NCI-H1930 (cell line): ENCODE results near the gene AMDHD2.
"Not testable (repeated sequence)": the region's sequence is repeated elsewhere in the genome, so short reads cannot be mapped to it uniquely, and the experiment has no call there.

Experiments used
- DNase-seq, 2 experiments: peaks; one replicate each; lab custom pipeline; 2025; lab: John Stamatoyannopoulos, UW

The AMDHD2 gene

GRCh38 chr16:2518823-2519710 is 1.1 kb upstream of the AMDHD2 start:
- DNase-seq = no peak

GRCh38 chr16:2519711-2520080 is 475 bp upstream of the AMDHD2 start:
- DNase-seq = no peak

DNA sequence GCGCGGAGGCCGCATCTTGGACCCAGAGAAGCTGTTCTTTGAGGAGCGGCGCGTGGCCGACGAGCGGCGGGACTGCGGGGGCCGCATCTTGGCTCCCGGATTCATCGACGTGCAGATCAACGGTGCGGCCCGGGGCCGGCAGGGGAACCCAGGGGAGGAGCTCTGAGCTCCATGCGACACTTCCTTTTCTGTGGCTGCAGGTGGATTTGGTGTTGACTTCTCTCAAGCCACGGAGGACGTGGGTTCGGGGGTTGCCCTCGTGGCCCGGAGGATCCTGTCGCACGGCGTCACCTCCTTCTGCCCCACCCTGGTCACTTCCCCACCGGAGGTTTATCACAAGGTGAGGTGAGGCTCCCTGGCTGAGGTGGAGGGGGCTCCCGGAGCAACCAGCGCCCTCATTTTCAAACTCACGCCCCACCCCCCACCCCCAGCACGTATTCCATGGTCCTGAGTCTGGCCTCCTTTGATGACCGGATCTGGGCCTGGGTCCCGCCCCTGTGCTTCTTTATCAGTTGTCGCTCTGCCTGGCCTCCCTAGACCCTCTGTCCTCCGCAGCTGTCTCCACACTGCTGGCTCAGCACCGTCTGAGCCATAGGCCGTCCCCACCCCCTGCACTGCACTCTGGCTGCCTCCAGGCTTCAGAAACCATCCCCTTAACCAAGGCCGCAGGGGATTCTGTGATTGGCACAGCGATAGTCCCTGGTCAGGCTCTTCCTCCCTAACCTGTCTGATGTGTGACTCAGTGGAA is 787 bp downstream of the AMDHD2 start:
- DNase-seq = peak in 1 of 2 experiments; percentile 38

GRCh38 chr16:2523801-2524231 is 3.6 kb downstream of the AMDHD2 start:
- DNase-seq = no peak

GRCh38 chr16:2524339-2524938 is 4.3 kb downstream of the AMDHD2 start:
- no peak for DNase-seq

DNA sequence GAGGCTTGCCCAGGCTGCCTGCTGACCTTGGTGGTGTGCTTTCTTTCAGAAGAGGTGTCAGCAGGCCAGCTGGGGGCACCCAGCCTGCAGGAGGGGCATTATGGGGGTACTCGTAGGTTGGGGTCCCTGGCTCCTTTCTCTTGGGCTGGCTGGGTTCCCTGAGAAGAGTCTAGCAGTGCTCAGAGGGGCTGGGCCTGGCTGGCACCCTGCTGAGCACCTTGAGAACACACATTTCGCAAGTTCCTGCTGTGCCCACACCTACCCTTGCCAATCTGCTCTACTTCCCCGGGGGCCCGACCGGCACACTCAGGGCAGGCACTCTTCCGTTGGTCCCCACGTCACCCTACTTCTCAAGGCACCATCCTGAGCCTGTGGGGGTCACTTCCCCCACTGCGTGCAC is 6.0 kb downstream of the AMDHD2 start:
- DNase-seq = no peak

GRCh38 chr16:2527071-2527783 is 7.1 kb downstream of the AMDHD2 start:
- no peak for DNase-seq

- no peak for DNase-seq
Measured at GRCh38 chr16:2527784-2528100, 7.6 kb downstream of the AMDHD2 start.

DNA sequence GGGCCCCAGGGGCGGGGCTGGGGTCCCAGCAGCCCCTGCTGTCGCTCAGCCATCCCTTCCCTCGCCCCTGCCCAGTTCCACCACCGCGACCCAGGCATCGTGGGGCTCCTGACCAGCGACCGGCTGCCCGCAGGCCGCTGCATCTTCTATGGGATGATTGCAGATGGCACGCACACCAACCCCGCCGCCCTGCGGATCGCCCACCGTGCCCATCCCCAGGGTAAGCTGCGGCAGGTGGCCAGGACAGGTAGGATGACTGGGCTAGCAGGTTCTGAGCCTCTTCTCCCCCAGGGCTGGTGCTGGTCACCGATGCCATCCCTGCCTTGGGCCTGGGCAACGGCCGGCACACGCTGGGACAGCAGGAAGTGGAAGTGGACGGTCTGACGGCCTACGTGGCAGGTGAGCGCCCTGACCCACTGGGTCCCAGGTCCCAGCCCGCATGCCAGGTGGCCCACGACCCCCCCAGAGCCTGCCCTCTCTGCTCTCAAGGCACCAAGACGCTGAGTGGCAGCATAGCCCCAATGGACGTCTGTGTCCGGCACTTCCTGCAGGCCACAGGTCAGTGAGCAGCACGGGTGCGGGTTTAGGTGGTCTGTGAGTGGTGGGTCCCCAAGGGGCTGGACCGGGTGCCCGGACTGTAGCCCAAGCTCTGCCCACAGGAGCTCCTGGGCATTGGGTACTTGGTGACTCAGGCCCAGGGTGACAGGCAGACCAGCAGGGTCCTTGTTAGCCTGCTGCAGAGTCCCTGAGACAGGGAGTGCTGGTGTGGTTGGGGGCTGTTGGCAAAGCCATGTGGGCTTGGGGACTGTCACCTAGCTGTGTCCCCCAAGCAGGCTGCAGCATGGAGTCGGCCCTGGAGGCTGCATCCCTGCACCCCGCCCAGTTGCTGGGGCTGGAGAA is 8.2 kb downstream of the AMDHD2 start:
- DNase-seq = no peak

GRCh38 chr16:2529061-2529931 is 9.1 kb downstream of the AMDHD2 start:
- DNase-seq = no peak

DNA sequence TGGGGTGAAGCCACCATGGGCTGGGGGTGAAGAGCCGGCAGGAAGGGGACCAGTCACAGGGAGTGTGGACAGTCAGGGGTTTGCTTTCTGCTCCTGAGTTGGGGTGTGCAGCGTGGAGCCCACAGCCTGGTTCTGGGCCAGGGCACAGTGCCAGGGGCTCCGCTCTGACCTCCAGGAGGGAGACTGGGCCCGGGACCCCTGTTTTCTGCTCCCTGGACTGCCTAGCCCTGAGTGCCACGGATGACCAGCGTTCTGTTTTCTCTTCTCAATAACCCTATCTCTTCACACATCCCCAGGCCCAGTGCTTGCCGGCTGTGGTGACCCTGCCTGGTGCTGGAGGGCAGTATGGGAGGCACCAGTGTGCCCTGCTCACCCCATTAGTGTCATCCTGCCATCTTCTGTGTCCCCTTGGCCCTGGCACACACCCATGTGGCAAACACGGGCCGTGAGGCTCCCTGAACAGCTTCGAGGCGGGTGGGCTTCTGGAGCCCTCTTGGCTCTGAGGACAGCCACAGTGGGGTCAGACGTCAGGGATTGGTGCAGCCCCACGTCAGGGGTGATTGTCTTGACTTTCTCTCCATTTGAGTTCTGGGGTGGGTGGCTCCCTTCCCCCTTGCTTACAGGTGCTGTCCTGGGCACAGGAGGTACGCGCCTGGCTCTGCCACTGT is 9.9 kb downstream of the AMDHD2 start:
- no peak for DNase-seq

DNA sequence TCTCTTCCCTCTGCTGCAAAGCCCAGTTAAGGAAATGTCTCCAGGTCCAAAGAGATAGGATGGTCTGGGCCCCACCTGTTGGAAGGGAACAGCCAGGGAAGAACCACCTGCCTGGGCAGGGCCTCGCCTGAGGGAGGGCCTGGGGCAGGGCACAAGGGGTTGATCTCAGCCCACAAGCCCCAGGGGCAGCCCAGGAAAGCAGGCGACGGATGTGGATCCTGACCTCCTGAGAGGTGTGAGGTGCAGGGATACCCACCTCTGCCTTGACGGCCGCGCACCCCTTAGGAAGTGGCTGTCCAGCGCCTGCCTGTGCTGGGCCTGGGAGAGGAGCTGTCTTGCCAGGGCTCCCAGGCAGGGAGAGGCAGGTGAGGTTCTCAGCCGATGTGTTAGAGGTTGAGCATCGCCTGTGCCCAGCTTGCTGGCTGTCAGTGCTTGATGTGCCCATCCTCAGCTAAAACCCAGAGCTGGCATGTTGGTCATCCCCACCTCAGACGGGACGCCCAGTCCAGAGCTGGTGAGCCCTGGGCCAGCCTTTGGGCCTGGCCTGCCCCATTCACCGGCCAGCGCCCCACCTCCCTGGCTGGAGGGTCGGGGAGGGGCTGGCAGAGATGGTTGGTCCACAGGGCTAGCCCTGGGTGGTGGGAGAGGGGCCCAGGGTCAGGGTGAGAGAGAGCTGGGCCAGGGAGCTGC is 10.6 kb downstream of the AMDHD2 start:
- DNase-seq = no peak

- no peak for DNase-seq
Measured at GRCh38 chr16:2531371-2531695, 11.2 kb downstream of the AMDHD2 start, which contains the start of gene CEMP1. Gene CEMP1 (minus strand): TSS chr16:2531408. CDS start chr16:2531073, 335 bp downstream.

DNA sequence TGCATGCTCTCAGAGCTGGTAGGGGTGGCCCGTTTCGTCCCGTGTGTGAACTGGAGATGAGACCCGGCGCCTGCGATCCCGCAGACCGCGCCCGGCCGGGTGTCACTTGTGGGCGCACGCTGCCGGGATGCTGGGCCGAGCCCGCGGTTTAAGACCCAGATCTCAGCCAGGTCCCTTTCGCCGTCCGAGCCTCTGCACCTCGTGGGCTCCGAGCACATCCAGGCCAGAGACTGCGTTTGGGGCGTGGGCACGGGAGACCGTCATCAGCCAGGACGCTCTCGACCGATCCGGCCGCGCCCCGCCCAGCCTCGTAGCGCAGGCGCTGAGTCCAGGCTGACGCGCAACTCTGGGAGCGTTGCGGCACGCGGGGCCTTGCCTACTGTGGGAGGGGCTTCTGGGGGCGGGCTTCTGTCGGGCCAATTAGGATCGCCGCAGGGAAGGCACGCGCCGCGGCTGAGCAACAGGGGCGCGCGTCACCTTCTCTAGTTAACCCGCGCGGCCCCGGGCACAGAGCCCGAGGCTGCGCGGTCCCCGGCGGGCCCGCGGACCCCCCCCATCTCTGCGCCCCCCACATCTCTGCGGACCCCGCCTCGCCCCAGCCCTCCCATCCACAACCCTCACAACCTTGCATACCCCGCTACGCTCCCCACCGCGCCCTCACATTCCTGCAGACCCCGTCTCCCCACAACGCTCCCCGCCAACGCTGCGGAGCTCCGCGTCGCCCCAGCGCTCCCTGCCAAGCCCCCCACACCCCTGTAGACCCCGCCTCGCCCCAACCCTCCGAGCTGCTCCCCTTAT is 11.7 kb downstream of the AMDHD2 start:
- peak; percentile 95 to 99 for DNase-seq

- DNase-seq = peak; percentile 38 to 47
Measured at GRCh38 chr16:2532494-2533141, 12.4 kb downstream of the AMDHD2 start.

DNA sequence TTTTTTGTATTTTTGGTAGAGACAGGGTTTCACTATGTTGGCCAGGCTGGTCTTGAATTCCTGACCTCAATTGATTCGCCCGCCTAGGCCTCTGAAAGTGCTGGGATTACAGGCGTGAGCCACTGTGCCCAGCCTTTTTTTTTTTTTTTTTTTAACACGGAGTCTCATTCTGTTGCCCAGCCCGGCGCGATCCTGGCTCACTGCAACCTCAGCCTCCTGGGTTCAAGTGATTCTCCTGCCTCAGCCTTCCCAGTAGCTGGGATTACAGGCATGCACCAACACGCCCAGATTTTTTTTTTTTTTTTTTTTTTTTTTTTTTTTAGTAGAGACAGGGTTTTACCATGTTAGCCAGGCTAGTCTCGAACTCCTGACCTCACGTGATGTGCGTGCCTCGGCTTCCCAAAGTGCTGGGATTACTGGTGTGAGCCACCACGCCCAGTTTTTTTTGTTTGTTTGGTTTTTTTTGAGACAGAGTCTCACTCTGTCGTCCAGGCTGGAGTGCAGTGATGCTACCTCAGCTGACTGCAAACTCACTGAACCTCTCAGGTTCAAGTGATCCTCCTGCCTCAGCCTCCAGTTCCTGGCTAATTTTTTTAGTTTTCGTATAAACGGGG is 13.1 kb downstream of the AMDHD2 start:
- not testable (repeated sequence) for DNase-seq

DNA sequence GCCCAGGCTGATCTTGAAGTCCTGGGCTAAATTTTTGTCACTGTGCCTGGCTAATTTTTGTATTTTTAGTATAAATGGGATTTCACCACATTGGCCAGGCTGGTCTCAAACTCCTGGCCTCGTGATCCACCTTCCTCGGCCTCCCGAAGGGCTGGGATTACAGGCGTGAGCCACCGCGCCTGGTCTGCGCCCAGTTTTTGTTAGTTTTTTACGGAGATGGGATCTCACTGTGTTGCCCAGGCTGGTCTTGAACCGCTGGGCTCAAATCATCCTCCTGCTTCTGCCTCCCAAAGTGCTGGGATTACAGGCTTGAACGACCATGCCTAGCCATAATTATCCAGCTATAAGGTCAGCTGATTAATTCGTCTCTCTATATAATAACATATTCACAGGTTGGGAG is 13.7 kb downstream of the AMDHD2 start:
- no peak for DNase-seq
